A673 (cell line): ENCODE results near the gene CHCHD3. TPM values are rescaled to one million over a fixed set of nuclear protein-coding genes. Genes with fewer than 3 reads are reported as not detected.

Experiments used
- BruUV-seq: library from RNA; stranded (reverse); fragments of 400-500 nt; replicated peaks from 2 replicates; lab custom pipeline; 2021; lab: Mats Ljungman, UMichigan
- CTCF ChIA-PET: fragments of 300-600 bp; sonication (Branson Sonifier 250); formaldehyde crosslinking; loops from one replicate; lab custom pipeline; 2022; ENCODE audit warnings: antibody characterized with exemption; lab: Charles Lee
- POLR2A ChIA-PET: fragments of 300-600 bp; sonication (Branson Sonifier 250); formaldehyde crosslinking; loops from one replicate; lab custom pipeline; 2022; ENCODE audit warnings: antibody characterized with exemption; ENCODE audit not compliant: low non-redundant PET; lab: Charles Lee
- DNase-seq: peaks from one replicate; pipeline ENCODE4 v3.0.0-alpha.2; 2015; ENCODE audit warnings: low spot score
- H3K27ac ChIP-seq: fragments of 200-600 bp; sonication (generic); 2 replicates; pipeline ENCODE4 v1.5.1; 2016; ENCODE audit warnings: mixed run types, low read depth, mild to moderate bottlenecking, mixed read lengths, antibody characterized with exemption, low read length; ENCODE audit not compliant: poor library complexity, severe bottlenecking
- H3K27me3 ChIP-seq: fragments of 200-600 bp; sonication (generic); replicated peaks from 2 replicates; pipeline ENCODE4 v1.6.1; 2017; ENCODE audit warnings: mixed run types, low read depth, mild to moderate bottlenecking, mixed read lengths, antibody characterized with exemption, low read length; ENCODE audit not compliant: insufficient read depth, poor library complexity
- H3K36me3 ChIP-seq: fragments of 200-600 bp; sonication (generic); 2 replicates; pipeline ENCODE4 v1.6.1; 2016; ENCODE audit warnings: mixed run types, mild to moderate bottlenecking, mixed read lengths, antibody characterized with exemption, low read length; ENCODE audit not compliant: insufficient read depth, poor library complexity, severe bottlenecking
- H3K4me1 ChIP-seq: fragments of 200-600 bp; sonication (generic); 2 replicates; pipeline ENCODE4 v1.6.1; 2017; ENCODE audit warnings: mixed run types, mild to moderate bottlenecking, mixed read lengths, antibody characterized with exemption, low read length; ENCODE audit not compliant: insufficient read depth, poor library complexity, severe bottlenecking
- H3K4me3 ChIP-seq: fragments of 200-600 bp; sonication (generic); 2 replicates; pipeline ENCODE4 v1.5.1; 2016; ENCODE audit warnings: low read depth, mixed run types, mild to moderate bottlenecking, mixed read lengths, low read length; ENCODE audit not compliant: poor library complexity, severe bottlenecking
- H3K9me3 ChIP-seq: fragments of 200-600 bp; sonication (generic); 2 replicates; pipeline ENCODE4 v1.6.1; 2016; ENCODE audit warnings: mixed run types, low read depth, mild to moderate bottlenecking, mixed read lengths, antibody characterized with exemption, low read length; ENCODE audit not compliant: poor library complexity, severe bottlenecking
- EZH2 ChIP-seq: fragments of 200-600 bp; sonication (generic); IDR thresholded peaks from 2 replicates; pipeline ENCODE4 v1.6.1; 2017; ENCODE audit warnings: borderline replicate concordance, low read depth, mild to moderate bottlenecking, mixed read lengths, antibody characterized with exemption, low read length; ENCODE audit not compliant: poor library complexity, severe bottlenecking
- intact Hi-C: fragments of 100-400 bp; cut with micrococcal nuclease; formaldehyde crosslinking; loops from one replicate; pipeline ENCODE4 v1.10.0; 2022; ENCODE audit not compliant: unreplicated experiment
- total RNA-seq: library from RNA; stranded (reverse); gene quantifications from 2 replicates; pipeline ENCODE4 v1.2.3, GENCODE V29; 2021
- TF ChIP-seq, protein P1 (sequence below): fragments of 300-800, 200-600 bp; sonication (generic); conservative IDR thresholded peaks from 2 replicates; pipeline ENCODE4 v1.5.1; 2017; ENCODE audit warnings: low read depth, mild to moderate bottlenecking, antibody characterized with exemption, low read length, moderate library complexity, mixed read lengths

CHCHD3 gene
- total RNA-seq, 1 experiment from 2014 or later, result 128 TPM

- DNase-seq, result no peak
- no peaks in the 10 kb centered on the region for H3K4me1 ChIP-seq
- H3K27ac ChIP-seq, result no peak overlapping the region
- no peaks in the 10 kb centered on the region for H3K9me3 ChIP-seq
- POLR2A ChIA-PET, result no interaction called here
- no peak for TF ChIP-seq EZH2
- TF ChIP-seq, protein P1, sequence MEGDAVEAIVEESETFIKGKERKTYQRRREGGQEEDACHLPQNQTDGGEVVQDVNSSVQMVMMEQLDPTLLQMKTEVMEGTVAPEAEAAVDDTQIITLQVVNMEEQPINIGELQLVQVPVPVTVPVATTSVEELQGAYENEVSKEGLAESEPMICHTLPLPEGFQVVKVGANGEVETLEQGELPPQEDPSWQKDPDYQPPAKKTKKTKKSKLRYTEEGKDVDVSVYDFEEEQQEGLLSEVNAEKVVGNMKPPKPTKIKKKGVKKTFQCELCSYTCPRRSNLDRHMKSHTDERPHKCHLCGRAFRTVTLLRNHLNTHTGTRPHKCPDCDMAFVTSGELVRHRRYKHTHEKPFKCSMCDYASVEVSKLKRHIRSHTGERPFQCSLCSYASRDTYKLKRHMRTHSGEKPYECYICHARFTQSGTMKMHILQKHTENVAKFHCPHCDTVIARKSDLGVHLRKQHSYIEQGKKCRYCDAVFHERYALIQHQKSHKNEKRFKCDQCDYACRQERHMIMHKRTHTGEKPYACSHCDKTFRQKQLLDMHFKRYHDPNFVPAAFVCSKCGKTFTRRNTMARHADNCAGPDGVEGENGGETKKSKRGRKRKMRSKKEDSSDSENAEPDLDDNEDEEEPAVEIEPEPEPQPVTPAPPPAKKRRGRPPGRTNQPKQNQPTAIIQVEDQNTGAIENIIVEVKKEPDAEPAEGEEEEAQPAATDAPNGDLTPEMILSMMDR, result no peak
- BruUV-seq, result no TSS peak
- H3K27me3 ChIP-seq, result no peaks in the 10 kb centered on the region
- no peak overlapping the region for H3K4me3 ChIP-seq
- H3K36me3 ChIP-seq, result no peaks in the 10 kb centered on the region
- intact Hi-C loops, result no loop called here
- CTCF ChIA-PET, result no interaction called here
Measured at GRCh38 chr7:133051719-133052400, 30.0 kb downstream of the CHCHD3 start.

DNA sequence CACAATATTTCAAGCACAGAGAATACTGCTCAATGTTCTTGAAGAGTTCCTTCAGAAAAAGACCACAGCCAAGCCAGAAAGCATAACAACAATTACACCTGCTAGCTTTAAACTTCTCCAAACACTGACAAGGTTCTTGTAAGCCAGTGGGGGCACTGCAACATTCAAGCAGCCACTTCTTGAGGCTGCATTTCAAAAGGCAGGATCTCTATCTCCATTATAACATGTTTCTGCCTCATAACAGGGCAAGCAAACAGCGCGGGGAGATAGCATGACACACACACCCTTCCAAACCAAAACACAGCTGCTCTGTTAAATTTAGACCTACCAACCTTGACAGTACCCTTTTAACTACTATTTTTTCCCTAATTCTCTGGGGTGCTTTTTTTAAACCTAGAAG lies 30.8 kb downstream of the CHCHD3 start:
- H3K4me1 ChIP-seq, result no peaks in the 10 kb centered on the region
- no peaks in the 10 kb centered on the region for H3K27me3 ChIP-seq
- H3K9me3 ChIP-seq, result no peaks in the 10 kb centered on the region
- CTCF ChIA-PET, result no interaction called here
- intact Hi-C loops, result no loop called here
- POLR2A ChIA-PET, result no interaction called here
- H3K4me3 ChIP-seq, result no peak overlapping the region
- H3K27ac ChIP-seq, result no peak overlapping the region
- H3K36me3 ChIP-seq, result no peaks in the 10 kb centered on the region
- BruUV-seq, result no TSS peak
- TF ChIP-seq, protein P1, result peak; percentile 29; the same call in 1 of the 2 replicates
- no peak for TF ChIP-seq EZH2
- no peak for DNase-seq

DNA sequence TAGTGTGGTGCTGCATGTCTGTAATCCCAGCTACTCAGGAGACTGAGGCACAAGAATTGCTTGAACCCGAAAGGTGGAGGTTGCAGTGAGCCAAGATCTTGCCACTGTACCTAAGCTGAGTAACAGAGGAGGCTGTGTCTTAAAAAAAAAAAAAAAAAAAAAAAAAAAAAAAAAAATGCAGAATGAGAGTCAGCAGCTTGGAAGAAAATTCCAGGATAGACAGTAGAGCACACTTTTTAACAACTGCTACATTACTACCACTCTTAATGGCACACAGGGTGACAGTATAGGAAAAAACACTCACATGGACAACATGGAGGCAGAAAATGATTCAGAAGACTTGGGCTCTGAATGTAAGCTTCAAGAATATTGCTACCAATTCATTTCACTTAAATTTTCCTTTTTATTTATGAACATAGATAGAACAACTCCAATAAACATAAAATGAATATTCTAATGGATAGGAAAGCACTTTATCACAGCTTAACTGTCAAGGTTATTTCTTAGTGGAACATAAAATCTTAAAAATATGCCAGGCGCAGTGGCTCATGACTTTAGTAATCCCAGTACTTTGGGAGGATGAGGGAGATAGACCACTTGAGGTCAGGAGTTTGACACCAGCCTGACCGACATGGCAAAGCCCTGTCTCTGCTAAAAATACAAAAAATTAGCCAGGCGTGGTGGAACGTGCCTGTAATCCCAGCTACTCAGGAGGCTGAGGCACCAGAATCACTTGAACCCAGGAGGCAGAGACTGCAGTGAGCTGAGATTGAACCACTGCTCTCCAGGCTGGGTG lies 31.5 kb downstream of the CHCHD3 start:
- Histone ChIP-seq H3K27me3 (no peaks in the 10 kb centered on the region), H3K4me1 (no peaks in the 10 kb centered on the region), H3K9me3 (no peaks in the 10 kb centered on the region), H3K27ac (no peak overlapping the region), H3K36me3 (no peaks in the 10 kb centered on the region), H3K4me3 (no peak overlapping the region)
- CTCF ChIA-PET, result no interaction called here
- BruUV-seq, result no TSS peak
- intact Hi-C loops, result no loop called here
- no peak for TF ChIP-seq EZH2
- no peak for DNase-seq
- POLR2A ChIA-PET, result interaction anchor here (0.6 kb wide), 1 partner anchor 561 kb away, joined by 13 read pairs; no protein-coding TSS in a partner anchor
